Body of pancreas (tissue), 4 donors: ENCODE measurements around the gene MAGI1.

ENCODE experiments used
- POLR2A ChIP-seq, 3 donors: fragments of 450-650 bp; IDR thresholded peaks; one replicate each; pipeline ENCODE4 v1.6.1; 2016; ENCODE audit warnings: antibody characterized with exemption in 3 of 3, mild to moderate bottlenecking in 2 of 3
- TF ChIP-seq, protein P1 (sequence below), 7 experiments: fragments of 450-650 bp in 4 of 7; fragments of 200-600 bp in 3 of 7; sonication (generic) in 3 of 7; IDR thresholded peaks; one replicate each; pipeline ENCODE4 v1.5.1; 2016 to 2019; ENCODE audit warnings: antibody characterized with exemption in 7 of 7

DNA sequence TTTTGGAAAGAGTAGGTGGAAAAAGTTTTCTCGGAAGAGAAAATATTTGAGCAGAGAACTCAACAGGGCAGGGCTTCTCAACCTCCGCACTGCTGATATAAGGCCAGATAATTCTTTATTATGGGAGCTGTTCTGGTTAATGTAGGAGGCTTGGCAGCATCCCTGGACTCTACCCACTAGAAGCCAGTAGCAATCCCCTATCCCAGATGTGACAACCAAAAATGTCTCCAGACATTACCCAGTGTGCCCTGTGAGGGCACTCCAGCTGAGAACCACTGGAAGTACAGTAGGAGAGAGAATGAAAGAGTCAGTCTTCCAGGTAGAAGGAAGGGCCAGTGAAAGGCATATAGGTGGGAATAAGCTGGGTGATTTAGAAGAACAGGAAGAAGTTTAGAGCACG, 703.1 kb downstream of the MAGI1 start:
- TF ChIP-seq, protein P1, sequence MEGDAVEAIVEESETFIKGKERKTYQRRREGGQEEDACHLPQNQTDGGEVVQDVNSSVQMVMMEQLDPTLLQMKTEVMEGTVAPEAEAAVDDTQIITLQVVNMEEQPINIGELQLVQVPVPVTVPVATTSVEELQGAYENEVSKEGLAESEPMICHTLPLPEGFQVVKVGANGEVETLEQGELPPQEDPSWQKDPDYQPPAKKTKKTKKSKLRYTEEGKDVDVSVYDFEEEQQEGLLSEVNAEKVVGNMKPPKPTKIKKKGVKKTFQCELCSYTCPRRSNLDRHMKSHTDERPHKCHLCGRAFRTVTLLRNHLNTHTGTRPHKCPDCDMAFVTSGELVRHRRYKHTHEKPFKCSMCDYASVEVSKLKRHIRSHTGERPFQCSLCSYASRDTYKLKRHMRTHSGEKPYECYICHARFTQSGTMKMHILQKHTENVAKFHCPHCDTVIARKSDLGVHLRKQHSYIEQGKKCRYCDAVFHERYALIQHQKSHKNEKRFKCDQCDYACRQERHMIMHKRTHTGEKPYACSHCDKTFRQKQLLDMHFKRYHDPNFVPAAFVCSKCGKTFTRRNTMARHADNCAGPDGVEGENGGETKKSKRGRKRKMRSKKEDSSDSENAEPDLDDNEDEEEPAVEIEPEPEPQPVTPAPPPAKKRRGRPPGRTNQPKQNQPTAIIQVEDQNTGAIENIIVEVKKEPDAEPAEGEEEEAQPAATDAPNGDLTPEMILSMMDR (IDR thresholded peaks at IDR 0.05) = no peak
- TF ChIP-seq POLR2A (IDR thresholded peaks at IDR 0.05) = no peak
